HG03045 (cell line): ENCODE data around the gene SMPD1.

ENCODE experiments used
- ATAC-seq: cut with Tn5 transposase; IDR thresholded peaks from one replicate; pipeline ENCODE4 v1.9.1; 2021; ENCODE audit warnings: mild to moderate bottlenecking, moderate library complexity; ENCODE audit not compliant: unreplicated experiment

Gene SMPD1

GRCh38 chr11:6389905-6390717 lies at the start of gene SMPD1:
TSS of gene SMPD1 (plus strand) at chr11:6390474. CDS start at chr11:6390599, 125 bp downstream.
- peak; percentile 98 for ATAC-seq

- no peak for ATAC-seq
Observed at GRCh38 chr11:6345366-6345765, 44.9 kb upstream of the SMPD1 start.

- no peak for ATAC-seq
Observed at GRCh38 chr11:6350043-6350442, 40.2 kb upstream of the SMPD1 start.

- ATAC-seq, result no peak
Observed at GRCh38 chr11:6350486-6350885, 39.8 kb upstream of the SMPD1 start.

GRCh38 chr11:6351782-6352382 lies 38.4 kb upstream of the SMPD1 start:
- no peak for ATAC-seq

- ATAC-seq, result peak; percentile 51
Observed at GRCh38 chr11:6353367-6353987, 36.8 kb upstream of the SMPD1 start.

GRCh38 chr11:6354651-6355485 lies 35.4 kb upstream of the SMPD1 start:
- no peak for ATAC-seq

GRCh38 chr11:6356503-6357055 lies 33.7 kb upstream of the SMPD1 start:
- ATAC-seq, result no peak

GRCh38 chr11:6357222-6357621 lies 33.1 kb upstream of the SMPD1 start:
- no peak for ATAC-seq

GRCh38 chr11:6360183-6360582 lies 30.1 kb upstream of the SMPD1 start:
- no peak for ATAC-seq

GRCh38 chr11:6362185-6362872 lies 27.9 kb upstream of the SMPD1 start:
- no peak for ATAC-seq

- peak; percentile 84 for ATAC-seq
Observed at GRCh38 chr11:6362873-6363678, 27.2 kb upstream of the SMPD1 start.

- ATAC-seq, result no peak
Observed at GRCh38 chr11:6365659-6366058, 24.6 kb upstream of the SMPD1 start.

- ATAC-seq, result no peak
Observed at GRCh38 chr11:6371825-6372224, 18.4 kb upstream of the SMPD1 start.

GRCh38 chr11:6377902-6378639 lies 12.2 kb upstream of the SMPD1 start:
- ATAC-seq, result no peak

- ATAC-seq, result no peak
Observed at GRCh38 chr11:6378640-6378989, 11.7 kb upstream of the SMPD1 start.

GRCh38 chr11:6385046-6385777 lies 5.1 kb upstream of the SMPD1 start:
- ATAC-seq, result no peak
